K562 (cell line): ENCODE data around the gene SLC38A7.

Experiments used
- C11orf30 ChIP-seq: fragments of 450-650 bp; IDR thresholded peaks from 2 replicates; pipeline ENCODE4 v1.6.1; 2016; ENCODE audit warnings: low read depth, mild to moderate bottlenecking
- FIP1L1 ChIP-seq: fragments of 200-400 bp; formaldehyde crosslinking; IDR thresholded peaks from 2 replicates; pipeline ENCODE4 v1.6.1; 2018; ENCODE audit warnings: mild to moderate bottlenecking, low read depth, low read length; ENCODE audit not compliant: poor library complexity, severe bottlenecking
- HNRNPH1 ChIP-seq: fragments of 200-400 bp; formaldehyde crosslinking; optimal IDR thresholded peaks from 2 replicates; pipeline ENCODE3; 2017; ENCODE audit warnings: low read depth, mild to moderate bottlenecking, low read length, moderate library complexity
- HNRNPL ChIP-seq: fragments of 200-400 bp; formaldehyde crosslinking; IDR thresholded peaks from 2 replicates; pipeline ENCODE4 v1.6.1; 2017; ENCODE audit warnings: low read depth, mild to moderate bottlenecking, low read length
- MAFK ChIP-seq: IDR thresholded peaks from 2 replicates; pipeline ENCODE4 v1.6.1; 2011; ENCODE audit warnings: low read length, improper control_type of control experiment
- MEIS2 ChIP-seq: fragments of 450-650 bp; IDR thresholded peaks from 2 replicates; pipeline ENCODE4 v1.6.1; 2014; ENCODE audit warnings: mild to moderate bottlenecking; ENCODE audit not compliant: partially characterized antibody
- PYGO2 ChIP-seq: fragments of 450-650 bp; IDR thresholded peaks from 2 replicates; pipeline ENCODE4 v1.6.1; 2016; ENCODE audit warnings: mild to moderate bottlenecking, missing genetic modification characterization, moderate library complexity, missing compliant biosample characterization
- RFX7 ChIP-seq: fragments of 250-450 bp; sonication (Bioruptor Pico); IDR thresholded peaks from 2 replicates; pipeline ENCODE4 v1.5.1; 2021; ENCODE audit warnings: mild to moderate bottlenecking
- STAT5B ChIP-seq: fragments of 250-450 bp; sonication (Bioruptor Pico); IDR thresholded peaks from 2 replicates; pipeline ENCODE4 v1.8.0; 2021; ENCODE audit warnings: mild to moderate bottlenecking, inconsistent platforms
- TAF1 ChIP-seq: IDR thresholded peaks from 2 replicates; pipeline ENCODE4 v1.6.1; 2011; ENCODE audit warnings: mild to moderate bottlenecking, low read length, moderate library complexity; ENCODE audit not compliant: insufficient read depth, control insufficient read depth, severe bottlenecking; ENCODE audit errors: extremely low read depth
- TCF7 ChIP-seq: sonication (generic); IDR thresholded peaks from 2 replicates; pipeline ENCODE4 v1.6.1; 2016; ENCODE audit warnings: antibody characterized with exemption, borderline replicate concordance
- TF ChIP-seq, protein P1 (sequence below), 3 experiments: IDR thresholded peaks in 2 of 3; conservative IDR thresholded peaks in 1 of 3; 2 replicates each; pipeline ENCODE4 v1.5.1; 2011 to 2012; ENCODE audit warnings: low read length in 3 of 3, mild to moderate bottlenecking in 3 of 3, control low read depth in 2 of 3, improper control_type of control experiment in 1 of 3, inconsistent platforms in 1 of 3, low read depth in 1 of 3, mixed read lengths in 1 of 3, moderate library complexity in 1 of 3; ENCODE audit not compliant: insufficient read depth in 2 of 3

DNA sequence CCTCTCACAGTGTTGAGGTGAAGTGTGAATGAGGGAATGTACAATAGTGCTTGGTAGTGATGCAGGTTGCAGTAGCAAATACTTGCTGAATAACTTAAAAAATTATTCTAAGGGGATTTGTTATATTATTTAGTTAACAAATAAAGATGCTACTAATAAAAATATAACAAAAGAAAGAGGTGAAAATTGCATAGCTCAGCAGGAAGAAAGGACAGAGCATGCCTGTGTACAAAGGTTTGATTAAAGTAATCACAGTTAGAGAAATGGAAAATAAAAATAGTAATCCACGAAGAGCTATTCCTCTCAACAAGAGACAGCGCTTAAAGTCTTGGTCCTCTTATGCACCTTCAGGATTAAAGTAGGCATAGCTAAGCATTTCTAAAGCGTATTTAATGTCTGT, 38.5 kb upstream of the SLC38A7 start:
- no peak for TF ChIP-seq TAF1
- TF ChIP-seq C11orf30, result no peak
- no peak for TF ChIP-seq FIP1L1
- TF ChIP-seq HNRNPH1, result no peak
- TF ChIP-seq STAT5B, result no peak
- no peak for TF ChIP-seq PYGO2 (tag)
- TF ChIP-seq, protein P1, sequence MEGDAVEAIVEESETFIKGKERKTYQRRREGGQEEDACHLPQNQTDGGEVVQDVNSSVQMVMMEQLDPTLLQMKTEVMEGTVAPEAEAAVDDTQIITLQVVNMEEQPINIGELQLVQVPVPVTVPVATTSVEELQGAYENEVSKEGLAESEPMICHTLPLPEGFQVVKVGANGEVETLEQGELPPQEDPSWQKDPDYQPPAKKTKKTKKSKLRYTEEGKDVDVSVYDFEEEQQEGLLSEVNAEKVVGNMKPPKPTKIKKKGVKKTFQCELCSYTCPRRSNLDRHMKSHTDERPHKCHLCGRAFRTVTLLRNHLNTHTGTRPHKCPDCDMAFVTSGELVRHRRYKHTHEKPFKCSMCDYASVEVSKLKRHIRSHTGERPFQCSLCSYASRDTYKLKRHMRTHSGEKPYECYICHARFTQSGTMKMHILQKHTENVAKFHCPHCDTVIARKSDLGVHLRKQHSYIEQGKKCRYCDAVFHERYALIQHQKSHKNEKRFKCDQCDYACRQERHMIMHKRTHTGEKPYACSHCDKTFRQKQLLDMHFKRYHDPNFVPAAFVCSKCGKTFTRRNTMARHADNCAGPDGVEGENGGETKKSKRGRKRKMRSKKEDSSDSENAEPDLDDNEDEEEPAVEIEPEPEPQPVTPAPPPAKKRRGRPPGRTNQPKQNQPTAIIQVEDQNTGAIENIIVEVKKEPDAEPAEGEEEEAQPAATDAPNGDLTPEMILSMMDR (IDR thresholded peaks at IDR 0.05 in 2 of 3, conservative IDR thresholded peaks at IDR 0.05 in 1 of 3; ENCODE audit: insufficient read depth in 2 of 3, low read depth in 1 of 3, low read length in 3 of 3), result no peak
- TF ChIP-seq HNRNPL, result no peak
- no peak for TF ChIP-seq MAFK
- no peak for TF ChIP-seq TCF7
- no peak for TF ChIP-seq RFX7 (CRISPR knock-in tag)
- no peak for TF ChIP-seq MEIS2
